Type B pancreatic cell (in vitro differentiated cells): Measurements from ENCODE around the gene AOPEP. TPM values are rescaled to one million over a fixed set of nuclear protein-coding genes. Genes with fewer than 3 reads are reported as not detected.
A peak's percentile ranks its signal among the peaks of the same experiment; 100 is the strongest.

ENCODE experiments used
- DNase-seq: peaks from one replicate; pipeline ENCODE4 v3.0.0; 2021; ENCODE audit warnings: mixed read lengths; ENCODE audit not compliant: unreplicated experiment; ENCODE audit errors: extremely low spot score
- H3K27ac Mint-ChIP-seq: 2 replicates; pipeline ENCODE4 v1.8.0; 2021; ENCODE audit warnings: mild to moderate bottlenecking, mixed read lengths
- H3K27me3 Mint-ChIP-seq: 2 replicates; pipeline ENCODE4 v1.8.0; 2021; ENCODE audit warnings: mixed read lengths
- H3K36me3 Mint-ChIP-seq: 2 replicates; pipeline ENCODE4 v1.8.0; 2021; ENCODE audit warnings: mixed read lengths
- H3K4me1 Mint-ChIP-seq: one replicate; pipeline ENCODE4 v1.8.0; 2021; ENCODE audit warnings: mixed read lengths; ENCODE audit not compliant: unreplicated experiment
- H3K4me3 Mint-ChIP-seq: 2 replicates; pipeline ENCODE4 v1.8.0; 2021; ENCODE audit warnings: mild to moderate bottlenecking, mixed read lengths
- H3K9me3 Mint-ChIP-seq: 2 replicates; pipeline ENCODE4 v1.8.0; 2021; ENCODE audit warnings: mixed read lengths
- total RNA-seq: library from RNA; stranded (reverse); gene quantifications from 2 replicates; pipeline ENCODE4 v1.2.1, GENCODE V29; 2021; ENCODE audit warnings: low replicate concordance
- TF ChIP-seq, protein P1 (sequence below): fragments of 200-600 bp; sonication (generic); conservative IDR thresholded peaks from 2 replicates; pipeline ENCODE4 v1.5.0; 2021; ENCODE audit warnings: antibody characterized with exemption, mild to moderate bottlenecking

The AOPEP gene
- total RNA-seq, 1 donor from 2014 or later = 89.3 TPM

- Mint-ChIP-seq H3K9me3 (peaks cover 5% of the 10 kb centered on the region), H3K27me3 (no peaks in the 10 kb centered on the region), H3K4me1 (peaks cover 12% of the 10 kb centered on the region), H3K27ac (no peak overlapping the region), H3K36me3 (peaks cover 4% of the 10 kb centered on the region), H3K4me3 (peak overlapping the region; percentile 6)
- peak; percentile 4 for DNase-seq
- TF ChIP-seq, protein P1, sequence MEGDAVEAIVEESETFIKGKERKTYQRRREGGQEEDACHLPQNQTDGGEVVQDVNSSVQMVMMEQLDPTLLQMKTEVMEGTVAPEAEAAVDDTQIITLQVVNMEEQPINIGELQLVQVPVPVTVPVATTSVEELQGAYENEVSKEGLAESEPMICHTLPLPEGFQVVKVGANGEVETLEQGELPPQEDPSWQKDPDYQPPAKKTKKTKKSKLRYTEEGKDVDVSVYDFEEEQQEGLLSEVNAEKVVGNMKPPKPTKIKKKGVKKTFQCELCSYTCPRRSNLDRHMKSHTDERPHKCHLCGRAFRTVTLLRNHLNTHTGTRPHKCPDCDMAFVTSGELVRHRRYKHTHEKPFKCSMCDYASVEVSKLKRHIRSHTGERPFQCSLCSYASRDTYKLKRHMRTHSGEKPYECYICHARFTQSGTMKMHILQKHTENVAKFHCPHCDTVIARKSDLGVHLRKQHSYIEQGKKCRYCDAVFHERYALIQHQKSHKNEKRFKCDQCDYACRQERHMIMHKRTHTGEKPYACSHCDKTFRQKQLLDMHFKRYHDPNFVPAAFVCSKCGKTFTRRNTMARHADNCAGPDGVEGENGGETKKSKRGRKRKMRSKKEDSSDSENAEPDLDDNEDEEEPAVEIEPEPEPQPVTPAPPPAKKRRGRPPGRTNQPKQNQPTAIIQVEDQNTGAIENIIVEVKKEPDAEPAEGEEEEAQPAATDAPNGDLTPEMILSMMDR = no peak
These were observed 1.2 kb upstream of the AOPEP start for GRCh38 chr9:94725293-94725692.

DNA sequence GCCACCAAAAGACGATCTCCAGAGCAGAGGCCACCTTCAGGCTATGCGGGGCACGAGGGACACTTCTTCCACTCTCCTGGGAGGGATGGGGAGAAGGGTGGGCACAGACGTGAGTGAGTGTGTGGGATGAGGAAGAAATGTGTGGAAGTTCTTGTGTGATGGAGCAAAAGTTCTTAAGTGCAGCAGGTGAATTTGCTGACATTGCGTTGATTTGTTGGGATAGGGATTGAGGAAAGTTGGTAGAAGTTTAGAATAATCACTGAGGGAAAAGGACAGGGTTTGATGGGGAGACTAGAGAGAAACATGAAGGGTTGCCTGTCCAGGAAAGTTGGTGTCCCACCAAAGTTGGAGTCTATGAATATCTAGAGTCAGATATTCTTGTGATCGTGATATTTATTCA, 2.2 kb downstream of the AOPEP start:
- Mint-ChIP-seq H3K4me1 (peaks cover 12% of the 10 kb centered on the region), H3K9me3 (no peaks in the 10 kb centered on the region), H3K27ac (no peak overlapping the region), H3K4me3 (peak overlapping the region; percentile 56), H3K27me3 (no peaks in the 10 kb centered on the region), H3K36me3 (peaks cover 4% of the 10 kb centered on the region)
- no peak for DNase-seq
- TF ChIP-seq, protein P1 = no peak

GRCh38 chr9:94729199-94729598, 2.7 kb downstream of the AOPEP start:
- H3K36me3 Mint-ChIP-seq = peaks cover 6% of the 10 kb centered on the region
- DNase-seq = no peak
- H3K27ac Mint-ChIP-seq = no peak overlapping the region
- H3K27me3 Mint-ChIP-seq = no peaks in the 10 kb centered on the region
- H3K4me1 Mint-ChIP-seq = peaks cover 15% of the 10 kb centered on the region
- TF ChIP-seq, protein P1 = no peak
- peak overlapping the region; percentile 56 for H3K4me3 Mint-ChIP-seq
- H3K9me3 Mint-ChIP-seq = no peaks in the 10 kb centered on the region

DNA sequence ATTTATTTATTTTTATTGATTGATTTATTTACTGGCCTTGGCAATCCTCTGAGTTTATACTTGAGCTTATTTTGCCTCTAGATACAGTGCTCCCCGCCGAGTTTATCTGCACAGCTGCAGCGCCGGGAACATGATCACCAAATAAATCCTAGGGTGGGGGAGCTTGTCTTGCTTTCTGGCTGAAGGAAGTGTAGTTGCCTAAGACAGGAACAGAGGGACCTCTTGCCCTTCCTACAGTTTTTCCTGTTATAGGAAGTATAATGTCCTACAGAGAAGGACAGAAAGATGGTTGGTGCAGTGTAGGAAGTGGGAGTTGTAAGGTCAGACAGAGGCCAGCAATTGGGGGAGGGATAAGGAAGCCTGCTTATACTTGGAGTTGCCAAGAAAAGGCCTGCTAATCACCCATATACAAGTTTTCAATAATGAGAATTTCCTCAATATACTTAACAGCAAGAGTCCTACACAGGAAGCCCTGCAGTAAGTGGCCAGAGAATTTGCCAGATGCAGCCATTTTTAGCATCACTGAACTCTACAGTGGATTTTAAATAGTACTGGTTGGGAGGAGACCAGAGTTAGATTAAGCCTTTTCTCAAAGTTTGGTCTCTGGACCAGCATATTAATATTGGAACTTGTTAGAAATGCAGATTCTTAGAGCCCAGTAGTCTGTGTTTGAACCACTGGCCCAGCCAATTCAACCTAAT, 7.7 kb downstream of the AOPEP start:
- no peak overlapping the region for H3K4me3 Mint-ChIP-seq
- peaks cover 6% of the 10 kb centered on the region for H3K4me1 Mint-ChIP-seq
- TF ChIP-seq, protein P1 = no peak
- peaks cover 18% of the 10 kb centered on the region for H3K36me3 Mint-ChIP-seq
- no peak for DNase-seq
- H3K27me3 Mint-ChIP-seq = no peaks in the 10 kb centered on the region
- peaks cover 4% of the 10 kb centered on the region for H3K9me3 Mint-ChIP-seq
- no peak overlapping the region for H3K27ac Mint-ChIP-seq

DNA sequence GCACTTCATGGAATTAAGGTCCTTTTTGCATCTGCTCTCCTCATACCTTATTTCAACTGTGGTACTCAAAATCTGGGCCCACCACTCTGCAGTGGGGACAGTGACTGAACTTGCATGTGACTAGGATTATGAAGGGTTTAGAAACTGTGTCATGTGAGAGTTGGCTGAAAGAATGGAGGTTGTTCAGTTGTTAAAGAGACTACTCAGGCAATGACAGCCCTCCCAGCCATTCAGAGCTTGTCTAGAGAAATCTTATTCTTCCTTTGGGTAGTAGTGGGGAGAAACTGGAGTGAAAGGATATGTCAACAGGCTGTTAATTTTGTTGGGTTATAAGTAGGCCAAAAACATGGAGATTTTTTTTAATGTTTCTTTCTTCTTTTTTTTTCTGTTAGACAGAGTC, 10.3 kb downstream of the AOPEP start:
- TF ChIP-seq, protein P1 = no peak
- H3K27me3 Mint-ChIP-seq = no peaks in the 10 kb centered on the region
- no peak for DNase-seq
- peaks cover 4% of the 10 kb centered on the region for H3K9me3 Mint-ChIP-seq
- H3K27ac Mint-ChIP-seq = no peak overlapping the region
- no peak overlapping the region for H3K4me3 Mint-ChIP-seq
- H3K4me1 Mint-ChIP-seq = peaks cover 14% of the 10 kb centered on the region
- peaks cover 19% of the 10 kb centered on the region for H3K36me3 Mint-ChIP-seq
